CD4-positive, CD25-positive, alpha-beta regulatory T cell (primary cell): Measurements from ENCODE around the gene LYZL2. TPM values are rescaled to one million over a fixed set of nuclear protein-coding genes. Genes with fewer than 3 reads are reported as not detected.
"Not testable (repeated sequence)": the region's sequence is repeated elsewhere in the genome, so short reads cannot be mapped to it uniquely, and the experiment has no call there.

Experiments used
- ATAC-seq, 2 donors: fragments of 150-1000 bp; cut with Tn5 transposase; one replicate each; pipeline ENCODE4 v1.10.0; 2021; ENCODE audit warnings: low read depth in 2 of 2, moderate number of reproducible peaks in 2 of 2, moderate library complexity in 1 of 2
- DNase-seq, 3 donors: peaks; one replicate each; pipeline versions ENCODE4 v3.0.0 to v3.0.0-alpha.2; 2012 to 2022; ENCODE audit warnings: mixed read lengths in 1 of 3
- H3K27ac ChIP-seq: one replicate; pipeline ENCODE4 v1.7.0; 2013; ENCODE audit warnings: mild to moderate bottlenecking, low read length; ENCODE audit not compliant: insufficient read depth, poor library complexity, severe bottlenecking
- H3K27me3 ChIP-seq: one replicate; pipeline ENCODE4 v1.7.0; 2013; ENCODE audit warnings: low read length; ENCODE audit not compliant: control insufficient read depth, insufficient read depth
- H3K36me3 ChIP-seq: one replicate; pipeline ENCODE4 v1.7.0; 2013; ENCODE audit warnings: mild to moderate bottlenecking, low read length, moderate library complexity; ENCODE audit not compliant: control insufficient read depth, insufficient read depth
- H3K4me1 ChIP-seq: 2 replicates; pipeline ENCODE4 v1.7.0; 2013; ENCODE audit warnings: mild to moderate bottlenecking, low read length; ENCODE audit not compliant: insufficient read depth, control insufficient read depth, poor library complexity, severe bottlenecking
- H3K4me3 ChIP-seq: one replicate; pipeline ENCODE4 v1.7.0; 2013; ENCODE audit warnings: low read depth, mild to moderate bottlenecking, low read length, moderate library complexity
- H3K9me3 ChIP-seq, 2 experiments: 1 replicate in 1 of 2; 2 replicates in 1 of 2; pipeline ENCODE4 v1.7.0; 2013; ENCODE audit warnings: low read length in 2 of 2, mild to moderate bottlenecking in 1 of 2, moderate library complexity in 1 of 2; ENCODE audit not compliant: control insufficient read depth in 2 of 2
- H3K27ac Mint-ChIP-seq, 3 donors: one replicate each; pipeline ENCODE4 v1.8.0; 2020 to 2022; ENCODE audit warnings: mild to moderate bottlenecking in 3 of 3, mixed read lengths in 3 of 3, moderate library complexity in 2 of 3
- H3K27me3 Mint-ChIP-seq: one replicate; pipeline ENCODE4 v1.8.0; 2022; ENCODE audit warnings: mild to moderate bottlenecking, mixed read lengths
- H3K36me3 Mint-ChIP-seq: one replicate; pipeline ENCODE4 v1.8.0; 2020; ENCODE audit warnings: mixed read lengths
- H3K4me1 Mint-ChIP-seq, 4 donors: one replicate each; pipeline ENCODE4 v1.8.0; 2020 to 2022; ENCODE audit warnings: mixed read lengths in 4 of 4, mild to moderate bottlenecking in 1 of 4
- H3K4me3 Mint-ChIP-seq, 4 donors: one replicate each; pipeline ENCODE4 v1.8.0; 2020 to 2022; ENCODE audit warnings: mild to moderate bottlenecking in 4 of 4, mixed read lengths in 4 of 4, moderate library complexity in 3 of 4
- H3K9me3 Mint-ChIP-seq, 7 donors: one replicate each; pipeline ENCODE4 v1.8.0; 2020 to 2022; ENCODE audit warnings: mixed read lengths in 7 of 7, mild to moderate bottlenecking in 3 of 7, moderate library complexity in 2 of 7
- polyA plus RNA-seq, 4 donors: library from polyadenylated mRNA; unstranded; fragments of 300-500 nt; fragmentation: Illumina TruSeq; gene quantifications; one replicate each; pipeline ENCODE4 v1.2.3, GENCODE V29; 2021
- total RNA-seq: library from RNA; stranded (reverse); gene quantifications from one replicate; pipeline ENCODE4 v1.2.3, GENCODE V29; 2022

Gene LYZL2
- total and polyA plus RNA-seq, 5 donors from 2014 or later, result not detected

DNA sequence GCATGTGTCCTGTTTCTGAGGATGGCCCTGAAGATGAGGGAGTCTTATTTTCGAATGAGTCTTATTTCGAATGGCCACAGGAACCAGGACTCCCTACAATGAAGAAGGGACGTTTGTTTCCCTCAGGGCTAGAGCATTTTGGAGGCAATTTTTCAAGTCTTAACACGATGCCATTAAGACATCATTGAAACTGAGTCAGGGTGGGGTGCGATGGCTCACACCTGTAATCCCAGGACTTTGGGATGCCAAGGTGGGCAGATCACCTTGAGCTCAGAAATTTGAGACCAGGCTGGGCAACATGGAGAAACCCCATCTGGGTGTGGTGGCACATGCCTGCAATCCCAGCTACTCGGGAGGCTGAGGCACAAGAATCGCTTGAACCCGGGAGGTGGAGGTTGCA lies 18.5 kb downstream of the LYZL2 start:
- H3K9me3 ChIP-seq, H3K36me3 Mint-ChIP-seq, H3K36me3 ChIP-seq, ATAC-seq, DNase-seq, H3K27me3 ChIP-seq, H3K27ac ChIP-seq, H3K4me3 Mint-ChIP-seq, H3K27ac Mint-ChIP-seq, H3K4me1 ChIP-seq, H3K4me3 ChIP-seq, H3K9me3 Mint-ChIP-seq, H3K4me1 Mint-ChIP-seq: not testable (repeated sequence)
- H3K27me3 Mint-ChIP-seq, result peaks cover 40% of the 10 kb centered on the region

- no peak overlapping the region for H3K27ac ChIP-seq
- H3K4me1 Mint-ChIP-seq, result no peaks in the 10 kb centered on the region
- no peak overlapping the region for H3K4me3 ChIP-seq
- H3K27ac Mint-ChIP-seq, result no peak overlapping the region
- peaks cover 31% of the 10 kb centered on the region for H3K27me3 Mint-ChIP-seq
- DNase-seq, result no peak
- no peaks in the 10 kb centered on the region for H3K36me3 ChIP-seq
- H3K9me3 Mint-ChIP-seq, result peaks cover 0 to 4% (median 0%) of the 10 kb centered on the region in 7 donors
- H3K4me1 ChIP-seq, result no peaks in the 10 kb centered on the region
- no peak overlapping the region for H3K4me3 Mint-ChIP-seq
- no peaks in the 10 kb centered on the region for H3K36me3 Mint-ChIP-seq
- peaks cover 2% of the 10 kb centered on the region for H3K27me3 ChIP-seq
- no peak for ATAC-seq
- H3K9me3 ChIP-seq, result no peaks in the 10 kb centered on the region
These were observed 21.7 kb downstream of the LYZL2 start for GRCh38 chr10:30607814-30608213.

- no peak overlapping the region for H3K4me3 Mint-ChIP-seq
- H3K4me1 Mint-ChIP-seq, result no peaks in the 10 kb centered on the region
- H3K4me1 ChIP-seq, result no peaks in the 10 kb centered on the region
- no peak for DNase-seq
- no peaks in the 10 kb centered on the region for H3K9me3 ChIP-seq
- H3K36me3 ChIP-seq, result no peaks in the 10 kb centered on the region
- H3K27me3 ChIP-seq, result peaks cover 2% of the 10 kb centered on the region
- no peak overlapping the region for H3K27ac Mint-ChIP-seq
- peaks cover 23% of the 10 kb centered on the region for H3K27me3 Mint-ChIP-seq
- peaks cover 0 to 4% (median 0%) of the 10 kb centered on the region in 7 donors for H3K9me3 Mint-ChIP-seq
- ATAC-seq, result no peak
- H3K27ac ChIP-seq, result no peak overlapping the region
- H3K4me3 ChIP-seq, result no peak overlapping the region
- H3K36me3 Mint-ChIP-seq, result no peaks in the 10 kb centered on the region
These were observed 23.2 kb downstream of the LYZL2 start for GRCh38 chr10:30606313-30606712.

GRCh38 chr10:30605341-30606121 lies 24.0 kb downstream of the LYZL2 start:
- not testable (repeated sequence) for H3K4me3 Mint-ChIP-seq, H3K4me3 ChIP-seq, H3K27ac ChIP-seq, H3K4me1 ChIP-seq, ATAC-seq, H3K9me3 ChIP-seq, H3K9me3 Mint-ChIP-seq, H3K27me3 ChIP-seq, DNase-seq, H3K36me3 Mint-ChIP-seq, H3K36me3 ChIP-seq, H3K4me1 Mint-ChIP-seq
- H3K27me3 Mint-ChIP-seq, result peaks cover 23% of the 10 kb centered on the region
- H3K27ac Mint-ChIP-seq, result peak overlapping the region in 1 of 3 donors; percentile 49

DNA sequence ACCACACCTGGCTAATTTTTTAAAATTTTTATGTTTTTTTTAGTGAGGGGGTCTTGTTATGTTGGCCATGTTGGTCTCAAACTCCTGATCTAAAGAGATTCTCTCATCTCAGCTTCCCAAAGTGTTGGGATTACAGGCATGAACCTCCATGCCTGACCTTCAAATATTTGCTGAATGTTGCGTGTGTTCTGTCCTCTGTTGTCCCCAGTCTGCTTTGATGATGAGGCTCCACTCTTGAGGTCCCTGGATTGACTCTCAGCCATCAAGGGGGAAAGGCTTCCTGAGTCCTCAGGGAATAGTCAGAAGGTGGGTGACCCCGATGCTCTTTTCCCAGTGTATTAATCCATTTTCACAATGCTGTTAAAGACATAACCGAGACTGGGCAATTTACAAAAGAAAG lies 26.0 kb downstream of the LYZL2 start:
- Histone ChIP-seq H3K27ac (no peak overlapping the region), H3K4me3 (no peak overlapping the region), H3K27me3 (no peaks in the 10 kb centered on the region), H3K36me3 (no peaks in the 10 kb centered on the region), H3K9me3 (no peaks in the 10 kb centered on the region), H3K4me1 (no peaks in the 10 kb centered on the region)
- Mint-ChIP-seq H3K4me3 (no peak overlapping the region), H3K36me3 (no peaks in the 10 kb centered on the region), H3K9me3 (peaks cover 0 to 4% (median 0%) of the 10 kb centered on the region in 7 donors), H3K27me3 (peaks cover 17% of the 10 kb centered on the region), H3K27ac (no peak overlapping the region), H3K4me1 (no peaks in the 10 kb centered on the region)
- DNase-seq (no peak), ATAC-seq (no peak)

DNA sequence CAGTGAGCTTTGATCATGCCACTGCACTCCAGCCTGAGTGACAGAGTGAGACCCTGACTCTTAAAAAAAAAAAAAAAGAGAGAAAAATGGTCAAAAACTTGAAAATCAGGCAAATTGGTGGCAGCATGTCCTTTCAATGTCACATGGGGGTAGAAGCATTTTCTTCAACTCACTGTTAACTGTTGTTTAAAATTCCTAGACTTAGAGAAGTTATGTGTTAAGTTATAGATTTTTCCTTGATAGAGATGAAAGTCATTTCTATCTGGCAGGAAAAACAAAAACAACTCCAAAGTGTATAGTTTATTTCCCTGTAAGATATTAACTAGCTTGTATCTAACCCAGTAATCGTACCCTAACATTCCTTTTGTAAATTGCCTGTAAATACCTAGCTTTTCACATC lies 26.8 kb downstream of the LYZL2 start:
- Mint-ChIP-seq H3K36me3 (no peaks in the 10 kb centered on the region), H3K4me3 (no peak overlapping the region), H3K27ac (no peak overlapping the region), H3K27me3 (peaks cover 11% of the 10 kb centered on the region), H3K9me3 (peaks cover 0 to 4% (median 0%) of the 10 kb centered on the region in 7 donors), H3K4me1 (no peaks in the 10 kb centered on the region)
- Histone ChIP-seq H3K36me3 (no peaks in the 10 kb centered on the region), H3K27ac (no peak overlapping the region), H3K27me3 (no peaks in the 10 kb centered on the region), H3K4me1 (no peaks in the 10 kb centered on the region), H3K4me3 (no peak overlapping the region), H3K9me3 (no peaks in the 10 kb centered on the region)
- ATAC-seq, result no peak
- DNase-seq, result no peak

DNA sequence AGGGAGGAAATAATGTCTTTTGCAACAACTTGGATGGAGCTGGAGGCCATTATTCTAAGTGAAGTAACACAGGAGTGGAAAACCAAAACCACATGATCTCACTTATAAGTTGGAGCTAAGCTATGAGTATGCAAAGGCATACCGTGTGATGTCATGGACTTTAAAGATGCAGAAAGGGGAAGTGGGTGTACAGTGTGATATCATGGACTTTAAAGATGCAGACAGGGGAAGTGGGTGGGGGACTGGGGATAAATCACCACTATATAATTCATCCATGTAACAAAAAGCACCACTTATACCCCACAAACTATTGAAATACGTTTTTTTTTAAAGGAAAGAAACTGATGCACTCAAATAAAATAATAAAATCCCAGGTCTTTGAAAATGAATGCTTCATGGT lies 29.5 kb downstream of the LYZL2 start:
- Mint-ChIP-seq H3K27ac (no peak overlapping the region), H3K36me3 (no peaks in the 10 kb centered on the region), H3K4me1 (no peaks in the 10 kb centered on the region), H3K4me3 (no peak overlapping the region), H3K9me3 (peaks cover 0 to 3% (median 0%) of the 10 kb centered on the region in 7 donors), H3K27me3 (peaks cover 2% of the 10 kb centered on the region)
- no peak overlapping the region for H3K4me3 ChIP-seq
- no peaks in the 10 kb centered on the region for H3K27me3 ChIP-seq
- H3K36me3 ChIP-seq, result no peaks in the 10 kb centered on the region
- no peaks in the 10 kb centered on the region for H3K9me3 ChIP-seq
- ATAC-seq (no peak), DNase-seq (no peak)
- H3K4me1 ChIP-seq, result no peaks in the 10 kb centered on the region
- no peak overlapping the region for H3K27ac ChIP-seq

DNA sequence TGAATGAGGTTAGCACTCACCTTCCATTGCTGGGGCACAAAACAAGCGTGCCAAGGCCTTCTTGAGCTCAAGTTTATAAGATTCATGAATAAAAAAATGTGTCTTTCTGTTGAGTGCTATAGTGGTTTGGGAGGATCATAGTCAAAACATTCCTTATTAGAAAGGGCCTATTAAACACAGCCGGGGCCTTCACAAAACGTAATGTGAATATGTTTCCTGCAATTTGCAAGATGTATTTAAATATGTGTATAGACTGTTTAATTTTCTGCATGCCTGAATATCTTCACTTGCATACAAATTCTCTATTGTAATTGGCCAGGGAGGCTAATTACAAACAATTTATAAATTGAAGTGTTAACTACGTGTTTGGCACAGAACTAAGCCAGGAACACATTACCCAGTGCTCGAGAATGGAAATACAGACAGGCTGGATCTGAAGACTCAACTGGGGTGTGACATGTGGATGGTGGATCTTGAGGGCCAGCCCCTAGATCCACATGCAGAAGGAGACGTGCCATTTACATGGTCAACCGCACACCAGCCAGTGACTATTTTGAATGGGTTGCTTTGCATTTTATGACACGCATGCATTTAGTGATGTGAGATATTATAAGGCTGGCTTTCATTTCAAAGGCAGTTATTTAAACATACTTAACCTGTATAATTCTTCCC lies 31.3 kb downstream of the LYZL2 start:
- no peak for DNase-seq
- H3K4me3 Mint-ChIP-seq, result no peak overlapping the region
- no peaks in the 10 kb centered on the region for H3K4me1 Mint-ChIP-seq
- H3K27me3 ChIP-seq, result peaks cover 3% of the 10 kb centered on the region
- no peaks in the 10 kb centered on the region for H3K36me3 Mint-ChIP-seq
- no peaks in the 10 kb centered on the region for H3K4me1 ChIP-seq
- peaks cover 0 to 1% (median 0%) of the 10 kb centered on the region in 7 donors for H3K9me3 Mint-ChIP-seq
- H3K36me3 ChIP-seq, result no peaks in the 10 kb centered on the region
- no peaks in the 10 kb centered on the region for H3K9me3 ChIP-seq
- no peak overlapping the region for H3K27ac ChIP-seq
- H3K27ac Mint-ChIP-seq, result no peak overlapping the region
- no peak for ATAC-seq
- H3K27me3 Mint-ChIP-seq, result peaks cover 12% of the 10 kb centered on the region
- H3K4me3 ChIP-seq, result no peak overlapping the region
